ENCODE measurements around the gene SRGAP1.

Gene SRGAP1

DNA sequence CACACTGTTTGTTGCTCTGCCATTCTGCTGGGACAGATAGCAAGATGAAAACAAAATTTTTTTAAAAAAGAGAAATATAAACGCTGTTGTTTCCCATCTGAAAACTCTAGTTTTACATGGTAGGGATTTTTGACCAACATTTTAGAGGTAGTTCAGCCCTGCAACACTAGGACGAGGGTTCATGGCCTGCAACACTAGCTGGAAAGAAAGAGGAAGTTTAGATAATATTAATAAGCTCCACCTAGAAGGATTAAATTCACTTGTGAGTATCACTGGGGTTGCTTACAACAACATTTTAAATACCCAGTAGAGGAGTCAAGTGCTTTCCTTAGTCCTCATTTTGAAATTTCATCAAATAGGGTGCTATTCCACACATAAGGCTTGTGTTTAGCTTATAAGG, 68.2 kb downstream of the SRGAP1 start:
- DNase-seq: no peak

DNA sequence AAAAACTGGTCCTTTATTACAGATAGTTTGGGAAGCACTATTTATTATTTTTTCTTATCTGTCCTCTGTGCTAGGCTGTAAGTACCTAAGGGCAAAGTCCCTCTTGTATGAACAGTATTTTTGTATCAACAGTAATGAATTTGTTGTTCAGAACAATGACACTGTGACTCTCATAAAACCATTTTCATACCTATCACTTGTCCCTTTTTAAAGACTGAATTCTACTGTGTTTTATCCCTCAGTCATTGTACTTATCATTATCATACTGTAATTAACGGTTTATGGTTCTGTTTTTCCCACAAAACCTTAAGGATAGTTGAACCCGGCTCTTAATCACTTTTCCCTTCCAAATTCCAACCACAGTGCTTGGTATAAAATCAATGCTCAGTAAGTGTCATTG, 69.4 kb downstream of the SRGAP1 start:
- no peak for DNase-seq

DNA sequence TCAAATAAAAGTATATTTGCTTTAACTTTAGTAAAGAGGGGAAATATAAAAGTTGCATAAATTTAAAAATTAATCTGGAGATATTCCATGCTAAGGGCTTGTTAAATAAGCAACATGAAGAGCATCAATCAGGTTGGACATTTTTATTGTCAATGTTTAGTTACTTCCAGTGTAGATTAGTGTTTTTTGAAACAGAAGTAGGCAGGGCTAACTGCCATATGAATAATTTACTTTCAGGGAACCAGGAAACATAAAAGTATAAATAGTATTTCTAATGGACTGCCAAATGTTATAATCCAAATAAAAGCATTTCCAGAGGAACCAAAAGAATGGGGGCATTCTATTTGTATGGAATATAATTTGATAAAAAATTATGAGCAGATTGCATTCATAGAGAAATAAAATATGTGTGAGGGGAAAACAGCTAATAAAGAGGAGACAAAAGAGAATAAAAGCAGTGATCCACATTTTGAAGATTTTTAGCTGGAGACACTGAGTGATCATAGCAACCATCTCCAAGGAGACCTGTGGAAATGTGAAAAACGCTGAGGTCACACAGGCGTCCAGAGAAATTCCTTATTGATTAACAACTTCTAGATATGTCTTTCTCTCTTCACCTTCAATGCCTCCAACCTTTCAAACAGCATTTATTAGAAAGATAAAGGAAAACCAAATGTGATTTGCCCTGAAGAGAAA, 70.8 kb downstream of the SRGAP1 start:
- DNase-seq: no peak

DNA sequence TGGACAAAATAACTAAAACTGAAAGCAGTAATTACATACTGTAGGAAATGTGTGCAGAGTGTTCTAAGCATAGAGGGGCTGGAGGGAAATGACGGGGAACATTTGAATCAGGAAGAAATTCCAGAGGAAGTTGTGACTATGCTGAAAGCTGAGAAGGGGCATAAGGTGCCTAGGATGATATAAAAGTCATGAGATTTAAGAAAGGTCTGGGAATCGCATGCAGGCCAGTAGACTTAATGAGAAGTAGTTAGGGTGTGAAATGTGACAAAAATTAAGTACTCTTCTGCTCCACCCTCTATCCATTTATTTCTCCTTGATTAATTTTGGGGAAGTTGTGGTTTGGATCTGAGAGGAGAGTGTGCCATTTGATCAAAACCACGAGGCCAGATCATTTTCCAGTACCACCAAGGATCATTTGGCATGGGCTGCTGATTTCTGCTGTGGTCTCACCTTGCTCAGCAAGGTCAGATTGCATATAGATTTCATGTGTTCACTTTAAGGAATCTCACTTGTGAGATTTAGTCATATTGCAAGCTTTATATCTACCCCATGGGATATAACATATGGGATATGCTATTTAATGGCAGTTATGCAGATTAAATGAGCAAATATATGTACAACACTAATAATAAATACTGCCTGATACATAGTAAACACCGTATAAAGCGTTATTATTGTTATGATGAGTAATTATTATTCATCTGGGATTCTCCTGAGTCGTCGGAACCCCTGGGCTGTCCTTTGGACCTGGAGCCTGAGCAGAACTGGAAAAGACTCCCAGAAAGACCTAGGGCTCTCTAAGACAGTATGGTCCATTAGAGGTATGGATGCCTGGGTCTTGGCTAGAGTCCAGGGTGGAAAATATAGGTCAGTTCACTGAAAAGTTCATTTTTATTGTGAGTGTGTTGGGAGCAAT, 72.3 kb downstream of the SRGAP1 start:
- no peak for DNase-seq

DNA sequence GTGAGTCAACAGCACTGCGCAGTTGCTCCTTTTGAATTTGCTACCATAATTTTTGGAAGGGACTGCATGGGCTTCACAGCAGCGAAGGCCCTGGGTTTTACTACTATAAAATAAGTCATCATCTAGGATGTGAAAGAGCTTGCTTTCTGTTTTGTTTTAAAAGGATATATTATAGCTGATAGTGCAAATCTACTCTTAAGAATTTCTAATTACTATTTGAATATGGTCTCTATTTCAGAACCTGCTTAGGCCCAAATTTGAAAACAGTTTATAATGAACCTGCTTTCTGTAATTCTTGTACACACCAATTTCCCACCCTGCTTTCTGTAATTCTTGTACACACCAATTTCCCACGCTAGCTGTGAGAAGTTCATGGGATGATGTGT, 73.0 kb downstream of the SRGAP1 start:
- DNase-seq: no peak

DNA sequence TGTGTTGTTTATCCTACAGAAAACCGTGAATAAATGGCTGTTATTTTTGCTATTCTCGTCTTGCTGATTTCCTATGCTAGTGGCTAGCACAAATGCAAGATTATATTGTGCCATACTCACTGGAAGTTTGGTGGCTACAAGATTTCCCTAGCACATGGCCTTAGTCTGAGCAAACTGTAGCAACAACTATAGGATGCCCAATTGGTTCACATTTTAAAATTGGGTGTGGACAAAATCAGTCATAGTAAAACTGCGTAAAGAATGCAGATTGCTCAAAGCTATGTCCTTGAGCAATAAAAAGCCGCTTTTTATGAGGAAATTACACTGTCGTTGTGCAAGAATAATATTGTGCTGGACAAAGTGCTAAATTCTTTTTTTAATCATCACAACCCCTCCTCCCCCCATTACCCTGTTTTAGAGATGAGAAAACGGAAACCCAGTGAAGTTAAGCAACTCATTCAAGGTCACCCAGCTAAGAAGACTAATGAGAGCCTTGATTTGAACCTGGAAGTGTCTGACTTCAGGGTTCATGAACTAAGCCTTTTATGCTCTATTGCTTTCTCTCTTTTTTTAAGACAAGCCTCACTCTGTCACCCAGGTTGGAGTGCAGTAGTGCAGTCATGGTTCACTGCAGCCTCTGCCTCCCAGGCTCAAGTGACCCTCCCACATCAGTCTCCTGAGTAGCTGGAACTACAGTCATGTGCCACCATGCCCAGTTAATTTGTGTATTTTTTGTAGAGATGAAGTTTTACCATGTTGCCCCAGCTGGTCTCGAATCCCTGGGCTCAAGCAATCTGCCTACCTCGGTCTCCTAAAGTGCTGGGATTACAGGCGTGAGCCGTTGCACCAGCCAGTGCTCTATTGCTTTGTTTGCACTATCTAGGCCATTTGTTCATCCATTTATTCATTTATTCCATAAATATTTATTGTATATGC, 73.6 kb downstream of the SRGAP1 start:
- no peak for DNase-seq

DNA sequence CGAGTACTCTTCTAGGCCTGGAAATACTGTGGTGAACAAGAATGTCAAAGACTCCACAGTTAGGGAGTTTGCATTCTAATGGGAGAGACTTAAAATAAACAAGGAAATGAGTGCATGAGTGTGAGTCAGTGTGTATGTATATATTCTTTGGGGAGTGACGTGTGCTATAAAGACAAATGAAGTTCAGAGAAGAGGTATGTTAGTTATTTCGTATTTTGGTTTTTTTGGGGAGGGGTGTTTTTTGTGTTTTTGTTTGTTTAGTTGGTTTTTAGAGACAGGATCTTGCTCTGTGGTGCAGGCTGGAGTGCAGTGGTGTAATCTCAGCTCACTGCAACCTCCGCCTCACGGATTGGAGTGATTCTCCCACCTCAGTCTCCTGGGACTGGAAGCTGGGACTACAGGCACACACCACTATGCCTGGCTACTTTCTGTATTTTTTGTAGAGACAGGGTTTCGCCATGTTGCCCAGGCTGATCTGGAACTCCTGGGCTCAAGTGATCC, 74.3 kb downstream of the SRGAP1 start:
- no peak for DNase-seq

DNA sequence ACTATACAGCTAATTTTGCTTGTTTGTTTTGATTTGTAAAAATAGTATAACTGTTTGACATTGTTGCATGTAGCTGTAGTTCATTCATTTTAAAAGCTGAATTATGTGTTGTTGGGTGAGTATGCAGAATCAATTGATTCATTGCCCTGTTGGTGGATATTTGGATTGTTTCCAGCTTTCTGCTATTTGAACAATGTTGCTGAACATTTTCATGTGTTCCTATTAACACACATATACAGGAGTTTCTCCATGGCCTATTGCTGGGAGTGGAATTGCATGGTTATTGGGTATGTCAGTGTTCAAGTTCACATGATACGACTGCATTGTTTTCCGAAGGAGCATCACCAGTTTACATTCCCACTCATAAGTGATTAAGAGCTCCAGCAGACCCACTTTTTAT, 75.3 kb downstream of the SRGAP1 start:
- no peak for DNase-seq

DNA sequence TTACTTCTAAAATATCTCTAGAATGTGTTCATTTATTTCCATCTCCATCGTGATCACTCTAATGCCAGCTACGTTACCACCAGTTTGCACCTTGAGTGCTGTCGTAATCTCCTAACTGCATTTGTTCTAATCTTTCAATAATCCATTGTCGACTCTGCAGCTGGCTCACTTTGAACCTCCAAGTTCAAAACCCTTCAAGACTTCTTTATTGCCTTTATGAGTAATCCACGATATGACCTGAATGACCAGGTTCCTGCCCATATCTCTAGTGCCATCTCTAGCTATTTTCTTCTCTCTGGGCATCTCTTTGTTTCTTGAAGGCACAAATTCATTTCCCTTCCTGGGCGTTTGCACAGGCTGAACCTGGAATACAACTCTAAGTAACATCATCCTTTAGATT, 76.7 kb downstream of the SRGAP1 start:
- no peak for DNase-seq

DNA sequence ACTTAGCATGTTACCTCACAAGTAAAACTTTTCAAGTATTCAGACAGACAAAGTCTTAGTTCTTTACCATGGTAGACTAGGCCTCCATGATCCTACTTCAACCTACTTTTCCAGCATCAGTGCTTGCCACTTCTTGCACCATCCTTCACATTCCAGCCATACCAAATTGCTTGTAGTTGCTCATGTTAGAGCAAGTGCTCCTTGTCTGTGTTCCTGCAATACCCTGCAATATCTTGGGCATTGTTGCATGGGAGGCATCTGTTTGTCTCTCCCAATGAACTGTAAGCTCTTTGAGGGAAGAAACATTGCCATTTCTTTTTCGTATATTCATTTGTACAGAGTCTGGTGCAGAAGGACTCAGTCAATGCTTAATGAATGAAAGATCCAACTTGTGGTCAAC, 78.0 kb downstream of the SRGAP1 start:
- no peak for DNase-seq

DNA sequence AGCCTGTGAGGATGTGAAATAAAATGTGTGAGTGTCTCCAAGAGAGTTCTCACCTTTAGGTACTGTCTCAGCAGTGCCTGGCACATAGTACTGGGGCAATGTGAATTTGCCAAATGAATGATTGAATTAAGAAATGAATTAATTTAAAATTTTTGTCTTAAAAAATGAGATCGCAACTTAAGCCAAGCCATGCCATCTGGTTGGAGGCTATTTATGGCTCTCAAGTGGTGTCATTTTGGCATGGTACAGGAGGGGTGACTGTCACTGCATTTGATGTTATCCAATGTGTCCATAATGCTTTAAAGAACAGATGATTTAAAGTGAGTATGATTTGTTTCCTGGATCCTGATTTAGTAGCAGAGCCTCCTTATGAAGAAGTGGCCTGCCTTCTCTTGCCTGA, 80.3 kb downstream of the SRGAP1 start:
- no peak for DNase-seq

DNA sequence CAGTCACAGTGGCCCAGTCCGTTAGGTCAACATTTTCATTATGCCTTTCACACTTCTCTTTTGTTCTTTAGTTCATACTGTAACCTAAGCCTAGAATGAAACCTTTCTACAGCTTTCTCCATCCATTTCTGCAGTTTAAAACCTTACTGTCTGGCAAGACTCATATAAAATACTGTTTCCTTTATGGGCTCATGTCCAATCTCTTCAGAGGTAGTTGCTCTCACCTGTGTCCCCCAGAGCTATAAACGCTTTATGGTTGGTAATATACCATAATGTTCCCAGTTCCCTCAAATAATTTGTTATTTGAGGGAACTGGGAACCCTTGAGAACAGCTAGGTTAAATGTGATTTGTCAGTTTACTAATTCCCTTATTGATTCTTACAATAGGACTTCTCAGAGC, 83.0 kb downstream of the SRGAP1 start:
- DNase-seq: no peak

DNA sequence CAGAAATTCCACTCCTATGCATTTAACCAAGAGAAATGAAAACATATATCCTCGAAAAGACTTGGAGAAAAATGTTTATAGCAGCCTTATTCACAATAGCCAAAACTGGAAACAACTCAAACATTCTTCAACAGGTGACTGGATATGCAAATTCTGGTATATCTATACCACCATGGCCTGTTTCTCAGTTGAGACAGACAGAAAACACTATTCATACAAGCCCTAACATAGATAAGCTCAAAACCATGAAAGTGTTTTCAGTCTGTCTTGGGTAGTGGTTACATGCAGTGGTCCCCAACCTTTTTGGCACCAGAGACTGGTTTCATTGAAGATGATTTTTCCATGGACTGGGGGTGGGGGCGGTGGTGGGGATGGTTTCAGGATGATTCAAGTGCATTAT, 83.8 kb downstream of the SRGAP1 start:
- DNase-seq: no peak

DNA sequence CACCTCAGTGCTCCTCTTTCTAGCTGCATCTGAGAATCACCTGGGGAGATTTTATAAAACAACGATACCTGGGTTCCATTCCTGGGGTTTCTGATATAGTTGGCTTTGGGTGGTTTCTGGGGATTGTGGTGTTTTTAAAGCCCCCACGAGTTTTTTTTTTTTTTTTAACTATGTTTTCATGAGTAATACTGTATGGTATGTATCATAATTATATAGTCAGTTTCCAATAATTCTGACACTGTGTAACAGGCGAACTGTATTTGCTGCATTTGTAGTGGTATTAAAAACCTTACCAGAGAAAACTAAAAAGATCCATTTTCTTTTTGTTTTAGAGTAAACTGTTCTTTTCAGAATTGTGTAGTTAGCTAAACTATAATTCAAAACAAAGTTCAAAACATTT, 84.9 kb downstream of the SRGAP1 start:
- DNase-seq: no peak

DNA sequence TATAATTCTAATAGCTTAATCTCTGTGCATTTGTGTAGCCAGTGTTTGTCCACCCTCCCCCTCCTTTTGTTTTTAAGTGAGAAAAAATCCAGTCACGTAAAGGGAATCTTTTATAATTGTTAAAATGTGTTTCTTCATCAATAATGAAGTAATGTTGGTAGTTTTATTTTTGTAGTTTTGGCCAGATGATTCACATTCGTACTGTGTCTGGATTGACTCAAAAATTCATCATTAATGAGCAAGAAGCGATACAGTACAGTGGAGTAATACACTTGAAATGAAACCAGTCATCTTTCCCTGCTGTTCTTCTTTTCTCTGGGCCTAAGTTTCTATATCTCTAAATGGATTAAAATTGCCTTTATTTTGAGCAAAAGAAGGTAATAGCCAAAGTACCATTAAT, 86.5 kb downstream of the SRGAP1 start:
- DNase-seq: no peak

DNA sequence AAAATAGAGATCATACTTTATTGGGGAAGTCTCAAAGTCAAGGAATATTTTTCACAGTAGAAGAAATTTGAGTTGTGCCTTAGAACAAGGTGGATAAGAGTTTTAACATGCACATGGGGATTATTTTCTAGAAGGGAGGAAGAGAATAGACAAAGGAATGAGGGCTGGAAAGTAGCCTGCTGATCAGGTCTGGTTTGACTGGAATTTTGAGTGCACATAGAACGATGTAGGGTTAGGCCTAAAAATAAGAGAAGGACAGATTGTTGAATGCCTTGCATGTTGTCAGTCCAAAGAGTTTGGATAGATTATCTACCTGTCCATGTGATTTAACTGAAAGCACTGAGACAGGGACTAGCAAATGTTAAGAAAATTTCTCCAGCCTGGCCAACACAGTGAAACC, 87.2 kb downstream of the SRGAP1 start:
- DNase-seq: no peak

DNA sequence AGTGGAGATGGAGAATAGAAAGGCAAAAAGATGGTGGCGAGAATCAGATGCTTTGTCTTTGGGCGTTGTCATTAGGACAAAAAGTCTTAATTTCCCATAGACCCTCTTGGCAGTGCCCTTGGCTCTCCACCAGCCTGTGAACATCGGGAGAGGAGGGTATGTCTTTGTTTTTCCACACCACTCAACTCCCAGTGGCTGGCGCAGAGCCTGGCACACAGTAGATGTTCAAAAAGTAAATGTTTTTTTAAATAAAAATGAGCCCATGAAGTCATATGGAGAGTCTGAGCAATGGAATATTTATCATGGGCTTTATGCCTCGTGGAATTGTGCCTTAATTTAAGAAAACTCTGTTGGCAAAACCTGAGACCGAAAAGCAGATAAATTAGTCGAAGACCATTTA, 90.4 kb downstream of the SRGAP1 start:
- DNase-seq: no peak

DNA sequence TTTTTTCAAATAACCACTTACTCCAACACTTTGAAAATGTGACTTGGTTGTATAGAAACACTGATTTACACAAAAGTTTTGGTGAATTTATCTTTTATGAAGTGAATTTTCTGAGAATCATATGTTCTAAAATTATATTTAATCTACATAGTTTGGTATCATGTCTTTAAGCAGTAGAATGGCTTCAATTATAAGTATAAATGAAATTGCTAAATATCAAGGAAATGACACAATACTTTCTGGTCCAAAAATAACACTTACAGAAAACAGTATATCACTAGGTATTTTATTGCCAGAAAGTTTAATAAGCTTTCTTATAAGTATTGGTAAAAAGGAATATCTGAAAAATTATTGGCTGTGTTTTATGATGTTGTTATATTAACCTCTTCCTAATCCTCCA, 90.9 kb downstream of the SRGAP1 start:
- no peak for DNase-seq

DNA sequence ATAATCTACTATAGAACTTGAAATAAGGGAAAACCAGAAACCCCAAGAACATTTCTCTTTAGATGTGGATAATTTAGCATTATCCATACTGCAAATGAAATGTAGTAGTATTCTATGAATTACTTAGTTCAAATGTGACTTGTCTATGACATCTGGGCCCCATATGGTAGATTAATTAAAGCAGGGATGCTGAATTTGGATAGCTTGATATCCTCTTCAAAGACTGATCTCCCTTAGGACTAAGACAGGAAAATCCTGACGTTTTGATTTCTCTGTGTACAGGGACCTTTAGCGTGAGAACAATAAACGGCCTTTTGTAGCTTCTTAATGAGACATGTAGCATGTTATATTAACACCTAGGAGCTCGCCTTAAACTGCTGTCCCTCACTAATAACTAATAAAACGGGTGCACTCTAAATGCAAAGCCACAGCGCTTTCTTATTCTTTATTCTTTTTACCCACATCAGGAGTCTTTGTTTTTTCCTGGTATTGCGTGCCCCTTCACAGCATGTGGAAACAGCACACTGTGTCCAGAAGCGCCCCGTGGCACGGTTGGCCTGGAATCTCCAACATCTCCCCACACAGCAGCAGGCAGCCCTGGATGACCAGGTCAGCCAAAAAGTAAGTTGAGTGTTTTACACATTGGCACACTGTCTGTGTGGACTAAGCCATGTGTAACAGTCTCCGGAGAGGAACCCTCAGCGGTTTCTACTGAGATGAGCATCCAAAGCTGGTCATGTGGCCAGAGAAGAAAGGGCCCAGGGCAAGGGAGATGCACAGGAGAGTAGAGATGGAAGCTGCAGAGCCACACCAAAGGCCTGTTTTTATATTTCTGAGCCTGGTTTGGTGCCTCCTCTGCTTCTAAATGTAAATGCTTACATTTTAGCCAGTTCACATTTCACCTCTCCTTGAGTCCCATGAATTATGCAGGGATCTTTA, 93.1 kb downstream of the SRGAP1 start:
- no peak for DNase-seq

DNA sequence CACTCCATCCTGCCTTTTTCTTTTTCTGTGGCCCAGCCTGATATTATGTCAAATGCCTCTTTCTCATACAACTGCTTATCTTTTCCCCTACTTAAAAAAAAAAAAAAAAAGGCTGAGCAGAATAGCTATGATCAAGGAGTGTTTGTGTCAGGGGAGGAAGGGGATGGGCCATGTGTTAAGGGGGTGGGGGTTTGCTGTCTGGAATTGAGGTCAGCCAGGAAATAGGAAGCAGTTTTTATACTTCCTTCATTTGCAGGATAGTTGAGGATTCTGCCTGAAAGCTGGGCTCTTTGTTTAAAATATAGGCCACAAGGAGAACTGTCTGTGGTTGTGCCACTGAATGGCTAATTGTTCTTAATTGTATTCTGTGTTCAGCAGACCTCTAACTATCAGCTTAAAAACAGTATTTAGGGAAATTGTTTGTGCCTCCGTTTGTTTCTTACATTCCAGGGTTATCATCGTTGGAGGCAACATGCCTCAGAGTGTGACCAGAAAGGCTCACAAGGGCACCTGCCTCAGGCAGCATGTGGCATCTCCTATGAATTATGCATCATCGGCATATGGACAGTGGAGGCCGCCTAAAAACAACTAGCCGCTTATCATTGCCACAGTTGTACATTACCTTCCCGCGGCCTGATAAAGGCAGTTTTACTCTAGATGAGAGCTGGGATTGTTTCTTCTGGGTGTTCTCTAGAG, 96.0 kb downstream of the SRGAP1 start:
- DNase-seq: no peak

DNA sequence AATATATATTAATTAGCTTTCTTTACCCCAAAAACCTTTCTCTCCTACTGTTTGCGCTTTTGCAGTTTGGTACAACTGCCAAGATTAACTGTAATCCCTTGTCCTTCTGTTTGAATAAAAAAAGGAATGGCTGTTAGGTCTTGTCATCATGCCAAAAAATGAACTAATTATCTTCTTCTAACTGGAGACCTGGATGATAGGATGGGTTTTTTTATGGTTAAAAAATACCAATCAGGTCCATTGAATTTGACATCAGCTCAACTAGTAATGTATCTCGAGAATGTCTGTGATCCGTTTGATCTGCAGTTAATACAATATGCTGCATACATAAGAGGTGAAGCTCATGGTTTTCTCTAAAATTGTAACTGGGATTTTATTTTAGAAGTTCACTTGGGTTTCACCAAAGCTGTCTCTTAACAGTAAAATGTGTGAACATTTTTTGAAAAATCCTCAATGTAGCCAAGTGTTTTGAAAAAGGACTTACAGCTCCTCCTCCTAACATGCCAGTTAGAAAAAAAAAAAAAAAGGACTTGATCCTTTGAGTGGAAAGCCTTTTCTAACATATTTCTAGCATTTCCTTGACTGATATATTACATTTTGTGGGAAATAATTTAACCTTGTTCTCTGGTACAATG, 96.8 kb downstream of the SRGAP1 start:
- DNase-seq: no peak

Measured in bone marrow (tissue), 2 donors.